ENCODE measurements around the gene HDHD2. TPM values are rescaled to one million over a fixed set of nuclear protein-coding genes. Genes with fewer than 3 reads are reported as not detected.

The HDHD2 gene
- total RNA-seq, 1 experiment from 2014 or later = 24.4 TPM

DNA sequence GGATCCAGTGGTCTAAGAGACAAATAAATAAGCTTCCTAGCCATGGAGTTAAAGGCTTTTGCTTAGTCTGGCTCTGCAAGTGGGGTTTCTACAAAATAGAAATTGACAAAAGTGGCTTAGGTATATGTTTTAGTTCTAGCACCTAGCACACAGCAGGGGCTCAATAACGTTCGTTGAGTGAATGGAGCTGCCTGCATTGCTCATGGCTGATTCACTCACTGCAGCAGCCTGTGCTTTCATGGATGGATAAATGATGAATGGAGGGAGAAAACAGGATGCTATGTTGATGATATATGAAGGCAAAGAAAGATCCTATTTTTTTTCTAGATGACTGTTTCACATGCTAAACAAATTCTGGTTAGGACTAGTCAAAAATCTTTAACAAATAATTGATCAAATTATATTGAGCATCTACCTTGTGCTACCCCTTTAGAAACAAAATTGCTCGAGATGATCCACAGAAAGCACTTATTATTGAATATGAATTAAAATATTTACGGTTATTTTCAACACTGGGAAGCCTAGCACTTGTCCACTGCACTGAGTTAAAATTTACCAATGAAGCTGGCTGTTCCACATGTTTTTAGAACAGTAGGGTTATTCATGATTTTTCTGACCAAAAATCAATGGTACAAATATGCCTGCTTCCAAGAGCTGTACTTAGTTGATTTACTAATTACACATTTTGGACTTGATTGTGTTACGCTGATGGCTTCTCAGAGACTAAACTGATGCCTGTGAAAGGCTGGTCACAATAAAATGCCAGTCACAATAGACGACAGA lies 39.6 kb downstream of the HDHD2 start:
- Histone ChIP-seq H4K20me1 (ENCODE audit: insufficient read depth) (no peaks in the 10 kb centered on the region), H2AFZ (no peak overlapping the region), H3K4me1 (replicated peaks; ENCODE audit: insufficient read depth) (no peaks in the 10 kb centered on the region), H3K79me2 (ENCODE audit: low read depth) (no peaks in the 10 kb centered on the region), H3K36me3 (ENCODE audit: low read depth) (no peaks in the 10 kb centered on the region; the same call in 1 of the 2 replicates), H3K27me3 (ENCODE audit: insufficient read depth, low read depth) (no peaks in the 10 kb centered on the region), H3K27ac (no peak overlapping the region), H3K9me2 (ENCODE audit: insufficient read depth) (no peaks in the 10 kb centered on the region), H3K9me3 (ENCODE audit: insufficient read depth, low read depth) (no peaks in the 10 kb centered on the region), H3K4me3 (no peak overlapping the region), H3F3A (ENCODE audit: insufficient read depth, low read depth) (no peaks in the 10 kb centered on the region), H3K4me2 (no peak overlapping the region)
- CTCF ChIA-PET = interaction anchor here (0.5 kb wide), 1 partner anchor 237 kb away, joined by 4 read pairs; no protein-coding TSS in a partner anchor
- TF ChIP-seq EZH2 (IDR thresholded peaks at IDR 0.05; ENCODE audit: low read depth) = no peak
- TF ChIP-seq, protein P1, sequence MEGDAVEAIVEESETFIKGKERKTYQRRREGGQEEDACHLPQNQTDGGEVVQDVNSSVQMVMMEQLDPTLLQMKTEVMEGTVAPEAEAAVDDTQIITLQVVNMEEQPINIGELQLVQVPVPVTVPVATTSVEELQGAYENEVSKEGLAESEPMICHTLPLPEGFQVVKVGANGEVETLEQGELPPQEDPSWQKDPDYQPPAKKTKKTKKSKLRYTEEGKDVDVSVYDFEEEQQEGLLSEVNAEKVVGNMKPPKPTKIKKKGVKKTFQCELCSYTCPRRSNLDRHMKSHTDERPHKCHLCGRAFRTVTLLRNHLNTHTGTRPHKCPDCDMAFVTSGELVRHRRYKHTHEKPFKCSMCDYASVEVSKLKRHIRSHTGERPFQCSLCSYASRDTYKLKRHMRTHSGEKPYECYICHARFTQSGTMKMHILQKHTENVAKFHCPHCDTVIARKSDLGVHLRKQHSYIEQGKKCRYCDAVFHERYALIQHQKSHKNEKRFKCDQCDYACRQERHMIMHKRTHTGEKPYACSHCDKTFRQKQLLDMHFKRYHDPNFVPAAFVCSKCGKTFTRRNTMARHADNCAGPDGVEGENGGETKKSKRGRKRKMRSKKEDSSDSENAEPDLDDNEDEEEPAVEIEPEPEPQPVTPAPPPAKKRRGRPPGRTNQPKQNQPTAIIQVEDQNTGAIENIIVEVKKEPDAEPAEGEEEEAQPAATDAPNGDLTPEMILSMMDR (conservative IDR thresholded peaks at IDR 0.05) = no peak
- BruUV-seq (replicated peaks) = no TSS peak
- intact Hi-C loops (cut with micrococcal nuclease; ENCODE audit: unreplicated experiment) = no loop called here
- POLR2A ChIA-PET (ENCODE audit: unreplicated experiment) = no interaction called here
- no peak for DNase-seq

DNA sequence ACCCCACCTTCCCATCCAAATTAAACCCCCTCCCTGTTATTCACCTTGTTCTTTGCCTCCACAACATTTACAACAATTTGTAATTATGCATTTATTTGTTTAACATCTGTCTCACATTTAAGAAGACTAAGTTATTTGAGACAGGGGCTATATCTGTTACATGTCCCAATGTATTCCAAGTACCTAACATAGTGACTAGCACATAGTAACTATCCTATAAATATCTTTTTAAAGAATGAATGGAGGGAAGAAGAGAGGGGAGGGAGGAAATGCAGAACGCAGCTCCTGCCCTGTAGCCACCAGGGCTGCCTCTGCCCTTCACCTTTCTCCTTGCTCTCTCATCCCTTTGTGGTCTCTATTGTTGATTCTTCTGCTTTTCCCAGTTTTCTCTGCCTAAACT lies 40.6 kb downstream of the HDHD2 start:
- Histone ChIP-seq H3F3A (ENCODE audit: insufficient read depth, low read depth) (no peaks in the 10 kb centered on the region), H3K4me1 (replicated peaks; ENCODE audit: insufficient read depth) (no peaks in the 10 kb centered on the region), H3K4me3 (no peak overlapping the region), H3K4me2 (no peak overlapping the region), H3K27ac (no peak overlapping the region), H3K27me3 (ENCODE audit: insufficient read depth, low read depth) (no peaks in the 10 kb centered on the region), H3K9me2 (ENCODE audit: insufficient read depth) (no peaks in the 10 kb centered on the region), H4K20me1 (ENCODE audit: insufficient read depth) (no peaks in the 10 kb centered on the region), H3K79me2 (ENCODE audit: low read depth) (no peaks in the 10 kb centered on the region), H3K36me3 (ENCODE audit: low read depth) (no peaks in the 10 kb centered on the region; the same call in 1 of the 2 replicates), H3K9me3 (ENCODE audit: insufficient read depth, low read depth) (no peaks in the 10 kb centered on the region), H2AFZ (no peak overlapping the region)
- intact Hi-C loops (cut with micrococcal nuclease; ENCODE audit: unreplicated experiment) = no loop called here
- no peak for TF ChIP-seq EZH2 (IDR thresholded peaks at IDR 0.05; ENCODE audit: low read depth)
- TF ChIP-seq, protein P1 (conservative IDR thresholded peaks at IDR 0.05) = no peak
- no peak for DNase-seq
- ChIA-PET POLR2A (ENCODE audit: unreplicated experiment) (no interaction called here), CTCF (no interaction called here)
- no TSS peak for BruUV-seq (replicated peaks)

DNA sequence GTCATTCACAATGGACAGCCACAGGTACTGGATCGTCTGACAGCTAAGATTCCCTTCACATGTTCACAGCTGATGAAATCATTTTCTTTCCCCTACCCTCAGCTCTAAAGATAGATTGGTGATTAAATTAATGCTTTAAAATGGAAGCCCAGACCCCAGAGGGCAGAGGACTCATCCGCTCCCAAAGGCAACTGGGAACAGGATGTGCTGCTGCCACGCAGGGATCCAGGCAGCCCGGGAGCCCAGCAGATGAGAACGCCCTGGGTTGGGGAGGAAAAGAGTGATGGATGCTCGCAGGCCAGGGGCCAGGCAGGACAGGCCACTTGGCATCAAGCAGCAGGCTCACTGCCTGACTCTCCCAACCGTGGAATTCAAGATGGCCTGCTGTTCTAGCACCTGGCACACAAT lies 41.3 kb downstream of the HDHD2 start:
- Histone ChIP-seq H3K9me2 (ENCODE audit: insufficient read depth) (no peaks in the 10 kb centered on the region), H3K4me3 (no peak overlapping the region), H3K4me1 (replicated peaks; ENCODE audit: insufficient read depth) (no peaks in the 10 kb centered on the region), H3K27ac (no peak overlapping the region), H3K9me3 (ENCODE audit: insufficient read depth, low read depth) (no peaks in the 10 kb centered on the region), H3K79me2 (ENCODE audit: low read depth) (no peaks in the 10 kb centered on the region), H2AFZ (no peak overlapping the region), H3F3A (ENCODE audit: insufficient read depth, low read depth) (no peaks in the 10 kb centered on the region), H3K36me3 (ENCODE audit: low read depth) (no peaks in the 10 kb centered on the region; the same call in 1 of the 2 replicates), H4K20me1 (ENCODE audit: insufficient read depth) (no peaks in the 10 kb centered on the region), H3K4me2 (no peak overlapping the region), H3K27me3 (ENCODE audit: insufficient read depth, low read depth) (no peaks in the 10 kb centered on the region)
- no peak for TF ChIP-seq EZH2 (IDR thresholded peaks at IDR 0.05; ENCODE audit: low read depth)
- TF ChIP-seq, protein P1 (conservative IDR thresholded peaks at IDR 0.05) = no peak
- ChIA-PET POLR2A (ENCODE audit: unreplicated experiment) (no interaction called here), CTCF (no interaction called here)
- no TSS peak for BruUV-seq (replicated peaks)
- intact Hi-C loops (cut with micrococcal nuclease; ENCODE audit: unreplicated experiment) = no loop called here
- no peak for DNase-seq

All from PC-9 (cell line).